NCI-H187 treated with DMSO at 0.1 percent for 48 hours (cell line): ENCODE measurements around the gene MAPT.
"Not testable (repeated sequence)": the region's sequence is repeated elsewhere in the genome, so short reads cannot be mapped to it uniquely, and the experiment has no call there.

Source experiments
- DNase-seq: peaks from one replicate; lab custom pipeline; 2025; lab: John Stamatoyannopoulos, UW

MAPT gene

DNA sequence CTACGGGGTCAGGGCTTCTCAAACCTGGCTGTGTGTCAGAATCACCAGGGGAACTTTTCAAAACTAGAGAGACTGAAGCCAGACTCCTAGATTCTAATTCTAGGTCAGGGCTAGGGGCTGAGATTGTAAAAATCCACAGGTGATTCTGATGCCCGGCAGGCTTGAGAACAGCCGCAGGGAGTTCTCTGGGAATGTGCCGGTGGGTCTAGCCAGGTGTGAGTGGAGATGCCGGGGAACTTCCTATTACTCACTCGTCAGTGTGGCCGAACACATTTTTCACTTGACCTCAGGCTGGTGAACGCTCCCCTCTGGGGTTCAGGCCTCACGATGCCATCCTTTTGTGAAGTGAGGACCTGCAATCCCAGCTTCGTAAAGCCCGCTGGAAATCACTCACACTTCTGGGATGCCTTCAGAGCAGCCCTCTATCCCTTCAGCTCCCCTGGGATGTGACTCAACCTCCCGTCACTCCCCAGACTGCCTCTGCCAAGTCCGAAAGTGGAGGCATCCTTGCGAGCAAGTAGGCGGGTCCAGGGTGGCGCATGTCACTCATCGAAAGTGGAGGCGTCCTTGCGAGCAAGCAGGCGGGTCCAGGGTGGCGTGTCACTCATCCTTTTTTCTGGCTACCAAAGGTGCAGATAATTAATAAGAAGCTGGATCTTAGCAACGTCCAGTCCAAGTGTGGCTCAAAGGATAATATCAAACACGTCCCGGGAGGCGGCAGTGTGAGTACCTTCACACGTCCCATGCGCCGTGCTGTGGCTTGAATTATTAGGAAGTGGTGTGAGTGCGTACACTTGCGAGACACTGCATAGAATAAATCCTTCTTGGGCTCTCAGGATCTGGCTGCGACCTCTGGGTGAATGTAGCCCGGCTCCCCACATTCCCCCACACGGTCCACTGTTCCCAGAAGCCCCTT lies 115.6 kb downstream of the MAPT start:
- no peak for DNase-seq

DNA sequence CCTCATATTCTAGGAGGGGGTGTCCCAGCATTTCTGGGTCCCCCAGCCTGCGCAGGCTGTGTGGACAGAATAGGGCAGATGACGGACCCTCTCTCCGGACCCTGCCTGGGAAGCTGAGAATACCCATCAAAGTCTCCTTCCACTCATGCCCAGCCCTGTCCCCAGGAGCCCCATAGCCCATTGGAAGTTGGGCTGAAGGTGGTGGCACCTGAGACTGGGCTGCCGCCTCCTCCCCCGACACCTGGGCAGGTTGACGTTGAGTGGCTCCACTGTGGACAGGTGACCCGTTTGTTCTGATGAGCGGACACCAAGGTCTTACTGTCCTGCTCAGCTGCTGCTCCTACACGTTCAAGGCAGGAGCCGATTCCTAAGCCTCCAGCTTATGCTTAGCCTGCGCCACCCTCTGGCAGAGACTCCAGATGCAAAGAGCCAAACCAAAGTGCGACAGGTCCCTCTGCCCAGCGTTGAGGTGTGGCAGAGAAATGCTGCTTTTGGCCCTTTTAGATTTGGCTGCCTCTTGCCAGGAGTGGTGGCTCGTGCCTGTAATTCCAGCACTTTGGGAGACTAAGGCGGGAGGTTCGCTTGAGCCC lies 116.3 kb downstream of the MAPT start:
- DNase-seq: no peak

DNA sequence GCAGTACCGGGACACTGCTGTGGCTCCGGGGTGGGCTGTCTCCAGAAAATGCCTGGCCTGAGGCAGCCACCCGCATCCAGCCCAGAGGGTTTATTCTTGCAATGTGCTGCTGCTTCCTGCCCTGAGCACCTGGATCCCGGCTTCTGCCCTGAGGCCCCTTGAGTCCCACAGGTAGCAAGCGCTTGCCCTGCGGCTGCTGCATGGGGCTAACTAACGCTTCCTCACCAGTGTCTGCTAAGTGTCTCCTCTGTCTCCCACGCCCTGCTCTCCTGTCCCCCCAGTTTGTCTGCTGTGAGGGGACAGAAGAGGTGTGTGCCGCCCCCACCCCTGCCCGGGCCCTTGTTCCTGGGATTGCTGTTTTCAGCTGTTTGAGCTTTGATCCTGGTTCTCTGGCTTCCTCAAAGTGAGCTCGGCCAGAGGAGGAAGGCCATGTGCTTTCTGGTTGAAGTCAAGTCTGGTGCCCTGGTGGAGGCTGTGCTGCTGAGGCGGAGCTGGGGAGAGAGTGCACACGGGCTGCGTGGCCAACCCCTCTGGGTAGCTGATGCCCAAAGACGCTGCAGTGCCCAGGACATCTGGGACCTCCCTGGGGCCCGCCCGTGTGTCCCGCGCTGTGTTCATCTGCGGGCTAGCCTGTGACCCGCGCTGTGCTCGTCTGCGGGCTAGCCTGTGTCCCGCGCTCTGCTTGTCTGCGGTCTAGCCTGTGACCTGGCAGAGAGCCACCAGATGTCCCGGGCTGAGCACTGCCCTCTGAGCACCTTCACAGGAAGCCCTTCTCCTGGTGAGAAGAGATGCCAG lies 117.6 kb downstream of the MAPT start:
- DNase-seq: no peak

DNA sequence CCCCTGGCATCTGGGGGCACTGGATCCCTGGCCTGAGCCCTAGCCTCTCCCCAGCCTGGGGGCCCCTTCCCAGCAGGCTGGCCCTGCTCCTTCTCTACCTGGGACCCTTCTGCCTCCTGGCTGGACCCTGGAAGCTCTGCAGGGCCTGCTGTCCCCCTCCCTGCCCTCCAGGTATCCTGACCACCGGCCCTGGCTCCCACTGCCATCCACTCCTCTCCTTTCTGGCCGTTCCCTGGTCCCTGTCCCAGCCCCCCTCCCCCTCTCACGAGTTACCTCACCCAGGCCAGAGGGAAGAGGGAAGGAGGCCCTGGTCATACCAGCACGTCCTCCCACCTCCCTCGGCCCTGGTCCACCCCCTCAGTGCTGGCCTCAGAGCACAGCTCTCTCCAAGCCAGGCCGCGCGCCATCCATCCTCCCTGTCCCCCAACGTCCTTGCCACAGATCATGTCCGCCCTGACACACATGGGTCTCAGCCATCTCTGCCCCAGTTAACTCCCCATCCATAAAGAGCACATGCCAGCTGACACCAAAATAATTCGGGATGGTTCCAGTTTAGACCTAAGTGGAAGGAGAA lies 118.2 kb downstream of the MAPT start:
- no peak for DNase-seq

DNA sequence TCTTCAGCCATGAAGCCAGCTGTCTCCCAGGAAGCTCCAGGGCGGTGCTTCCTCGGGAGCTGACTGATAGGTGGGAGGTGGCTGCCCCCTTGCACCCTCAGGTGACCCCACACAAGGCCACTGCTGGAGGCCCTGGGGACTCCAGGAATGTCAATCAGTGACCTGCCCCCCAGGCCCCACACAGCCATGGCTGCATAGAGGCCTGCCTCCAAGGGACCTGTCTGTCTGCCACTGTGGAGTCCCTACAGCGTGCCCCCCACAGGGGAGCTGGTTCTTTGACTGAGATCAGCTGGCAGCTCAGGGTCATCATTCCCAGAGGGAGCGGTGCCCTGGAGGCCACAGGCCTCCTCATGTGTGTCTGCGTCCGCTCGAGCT lies 118.8 kb downstream of the MAPT start:
- no peak for DNase-seq

DNA sequence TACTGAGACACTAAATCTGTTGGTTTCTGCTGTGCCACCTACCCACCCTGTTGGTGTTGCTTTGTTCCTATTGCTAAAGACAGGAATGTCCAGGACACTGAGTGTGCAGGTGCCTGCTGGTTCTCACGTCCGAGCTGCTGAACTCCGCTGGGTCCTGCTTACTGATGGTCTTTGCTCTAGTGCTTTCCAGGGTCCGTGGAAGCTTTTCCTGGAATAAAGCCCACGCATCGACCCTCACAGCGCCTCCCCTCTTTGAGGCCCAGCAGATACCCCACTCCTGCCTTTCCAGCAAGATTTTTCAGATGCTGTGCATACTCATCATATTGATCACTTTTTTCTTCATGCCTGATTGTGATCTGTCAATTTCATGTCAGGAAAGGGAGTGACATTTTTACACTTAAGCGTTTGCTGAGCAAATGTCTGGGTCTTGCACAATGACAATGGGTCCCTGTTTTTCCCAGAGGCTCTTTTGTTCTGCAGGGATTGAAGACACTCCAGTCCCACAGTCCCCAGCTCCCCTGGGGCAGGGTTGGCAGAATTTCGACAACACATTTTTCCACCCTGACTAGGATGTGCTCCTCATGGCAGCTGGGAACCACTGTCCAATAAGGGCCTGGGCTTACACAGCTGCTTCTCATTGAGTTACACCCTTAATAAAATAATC lies 119.3 kb downstream of the MAPT start:
- DNase-seq: no peak

DNA sequence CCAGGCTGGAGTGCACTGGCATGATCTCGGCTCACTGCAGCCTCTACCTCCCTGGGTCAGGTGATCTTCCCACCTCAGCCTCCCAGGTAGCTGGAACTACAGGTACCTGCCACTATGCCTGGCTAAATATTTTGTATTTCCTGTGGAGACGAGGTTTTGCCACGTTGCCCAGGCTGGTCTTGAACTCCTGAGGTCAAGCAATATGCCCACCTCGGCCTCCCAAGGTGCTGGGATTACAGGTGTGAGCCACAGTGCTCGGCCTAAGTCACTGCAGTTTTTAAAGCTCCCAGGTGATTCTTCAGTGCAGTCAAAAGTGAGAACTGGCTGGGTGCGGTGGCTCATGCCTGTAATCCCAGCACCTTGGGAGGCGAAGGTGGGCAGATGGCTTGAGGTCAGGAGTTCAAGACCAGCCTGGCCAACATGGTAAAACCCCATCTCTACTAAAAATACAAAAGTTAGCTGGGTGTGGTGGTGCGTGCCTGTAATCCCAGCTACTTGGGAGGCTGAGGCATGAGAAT lies 125.1 kb downstream of the MAPT start:
- DNase-seq: not testable (repeated sequence)

DNA sequence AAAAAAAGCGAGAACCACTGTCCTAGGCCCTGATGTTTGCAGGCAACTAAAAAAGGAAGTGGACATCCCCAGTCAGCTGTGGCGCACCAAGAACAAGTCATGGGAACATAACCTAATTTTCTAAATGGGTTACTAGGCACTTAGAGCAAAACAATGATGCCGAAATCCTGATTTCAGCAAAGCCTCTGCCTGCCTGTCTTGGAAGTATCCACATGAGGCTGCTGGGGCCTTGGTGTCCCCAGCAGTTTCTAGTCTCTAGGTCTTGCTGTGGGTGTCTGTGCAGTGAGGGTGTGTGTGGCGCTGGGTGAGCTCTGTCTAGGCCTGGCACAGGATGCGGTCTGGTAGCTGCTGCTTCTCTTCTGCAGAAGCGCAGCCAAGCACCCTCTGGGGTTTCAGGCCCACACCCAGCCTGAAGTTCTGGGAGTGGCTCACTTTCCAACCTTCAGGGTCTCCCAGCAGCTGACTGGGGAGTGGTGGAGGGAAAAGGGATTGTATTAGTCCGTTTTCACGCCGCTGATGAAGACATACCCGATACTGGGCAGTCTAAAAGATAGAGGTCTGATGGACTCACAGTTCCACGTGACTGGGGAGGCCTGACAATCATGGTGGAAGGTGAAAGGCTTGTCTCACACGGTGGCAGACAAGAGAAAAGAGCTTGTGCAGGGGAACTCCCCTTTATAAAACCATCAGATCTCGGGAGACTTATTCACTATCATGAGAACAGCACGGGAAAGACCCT lies 125.8 kb downstream of the MAPT start:
- no peak for DNase-seq

DNA sequence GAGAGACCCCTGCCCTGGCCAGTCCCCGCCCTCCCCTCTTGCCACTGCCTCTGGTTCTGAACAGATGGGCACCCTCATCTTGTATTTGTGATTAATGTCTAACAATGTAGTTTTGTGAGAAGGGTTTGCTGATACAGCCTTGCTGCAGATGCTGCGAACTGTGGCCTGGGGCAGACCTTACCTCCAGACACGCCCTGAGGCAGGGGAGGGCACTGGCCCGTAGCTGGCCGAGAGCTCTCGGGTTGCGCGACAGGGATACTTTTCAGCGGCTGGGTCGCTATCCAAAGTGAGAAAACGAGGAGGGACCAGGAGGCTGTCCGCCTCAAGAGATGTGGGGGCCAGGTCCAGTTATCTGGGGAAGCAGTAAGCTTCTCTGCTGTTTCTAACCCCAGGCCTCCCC lies 126.6 kb downstream of the MAPT start:
- DNase-seq: no peak

DNA sequence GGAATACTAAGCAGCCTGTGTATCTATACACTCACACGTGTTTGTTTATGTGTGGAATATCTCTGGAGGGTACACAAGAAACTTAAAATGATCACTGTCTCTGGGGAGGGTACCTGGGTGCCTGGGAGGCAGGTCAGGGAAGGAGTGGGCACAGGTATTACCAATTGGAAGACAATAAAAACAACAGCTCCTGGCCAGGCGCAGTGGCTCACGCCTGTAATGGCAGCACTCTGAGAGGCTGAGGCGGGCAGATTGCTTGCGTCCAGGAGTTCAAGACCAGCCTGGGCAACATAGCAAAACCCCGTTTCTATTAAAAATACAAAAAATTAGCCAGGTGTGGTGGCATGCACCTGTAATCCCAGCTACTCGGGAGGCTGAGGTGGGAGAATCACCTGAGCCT lies 129.0 kb downstream of the MAPT start:
- DNase-seq: not testable (repeated sequence)

DNA sequence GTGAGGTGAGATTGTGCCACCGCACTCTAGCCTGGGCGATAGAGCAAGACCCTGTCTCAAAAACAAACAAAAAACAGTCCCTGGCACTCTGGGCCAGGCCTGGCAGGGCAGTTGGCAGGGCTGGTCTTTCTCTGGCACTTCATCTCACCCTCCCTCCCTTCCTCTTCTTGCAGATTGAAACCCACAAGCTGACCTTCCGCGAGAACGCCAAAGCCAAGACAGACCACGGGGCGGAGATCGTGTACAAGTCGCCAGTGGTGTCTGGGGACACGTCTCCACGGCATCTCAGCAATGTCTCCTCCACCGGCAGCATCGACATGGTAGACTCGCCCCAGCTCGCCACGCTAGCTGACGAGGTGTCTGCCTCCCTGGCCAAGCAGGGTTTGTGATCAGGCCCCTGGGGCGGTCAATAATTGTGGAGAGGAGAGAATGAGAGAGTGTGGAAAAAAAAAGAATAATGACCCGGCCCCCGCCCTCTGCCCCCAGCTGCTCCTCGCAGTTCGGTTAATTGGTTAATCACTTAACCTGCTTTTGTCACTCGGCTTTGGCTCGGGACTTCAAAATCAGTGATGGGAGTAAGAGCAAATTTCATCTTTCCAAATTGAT lies 129.5 kb downstream of the MAPT start:
- DNase-seq: no peak

DNA sequence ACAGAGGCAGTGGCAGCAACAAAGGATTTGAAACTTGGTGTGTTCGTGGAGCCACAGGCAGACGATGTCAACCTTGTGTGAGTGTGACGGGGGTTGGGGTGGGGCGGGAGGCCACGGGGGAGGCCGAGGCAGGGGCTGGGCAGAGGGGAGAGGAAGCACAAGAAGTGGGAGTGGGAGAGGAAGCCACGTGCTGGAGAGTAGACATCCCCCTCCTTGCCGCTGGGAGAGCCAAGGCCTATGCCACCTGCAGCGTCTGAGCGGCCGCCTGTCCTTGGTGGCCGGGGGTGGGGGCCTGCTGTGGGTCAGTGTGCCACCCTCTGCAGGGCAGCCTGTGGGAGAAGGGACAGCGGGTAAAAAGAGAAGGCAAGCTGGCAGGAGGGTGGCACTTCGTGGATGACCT lies 130.2 kb downstream of the MAPT start:
- no peak for DNase-seq

DNA sequence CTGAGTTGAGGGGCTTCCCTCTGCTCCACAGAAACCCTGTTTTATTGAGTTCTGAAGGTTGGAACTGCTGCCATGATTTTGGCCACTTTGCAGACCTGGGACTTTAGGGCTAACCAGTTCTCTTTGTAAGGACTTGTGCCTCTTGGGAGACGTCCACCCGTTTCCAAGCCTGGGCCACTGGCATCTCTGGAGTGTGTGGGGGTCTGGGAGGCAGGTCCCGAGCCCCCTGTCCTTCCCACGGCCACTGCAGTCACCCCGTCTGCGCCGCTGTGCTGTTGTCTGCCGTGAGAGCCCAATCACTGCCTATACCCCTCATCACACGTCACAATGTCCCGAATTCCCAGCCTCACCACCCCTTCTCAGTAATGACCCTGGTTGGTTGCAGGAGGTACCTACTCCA lies 130.7 kb downstream of the MAPT start:
- DNase-seq: no peak

DNA sequence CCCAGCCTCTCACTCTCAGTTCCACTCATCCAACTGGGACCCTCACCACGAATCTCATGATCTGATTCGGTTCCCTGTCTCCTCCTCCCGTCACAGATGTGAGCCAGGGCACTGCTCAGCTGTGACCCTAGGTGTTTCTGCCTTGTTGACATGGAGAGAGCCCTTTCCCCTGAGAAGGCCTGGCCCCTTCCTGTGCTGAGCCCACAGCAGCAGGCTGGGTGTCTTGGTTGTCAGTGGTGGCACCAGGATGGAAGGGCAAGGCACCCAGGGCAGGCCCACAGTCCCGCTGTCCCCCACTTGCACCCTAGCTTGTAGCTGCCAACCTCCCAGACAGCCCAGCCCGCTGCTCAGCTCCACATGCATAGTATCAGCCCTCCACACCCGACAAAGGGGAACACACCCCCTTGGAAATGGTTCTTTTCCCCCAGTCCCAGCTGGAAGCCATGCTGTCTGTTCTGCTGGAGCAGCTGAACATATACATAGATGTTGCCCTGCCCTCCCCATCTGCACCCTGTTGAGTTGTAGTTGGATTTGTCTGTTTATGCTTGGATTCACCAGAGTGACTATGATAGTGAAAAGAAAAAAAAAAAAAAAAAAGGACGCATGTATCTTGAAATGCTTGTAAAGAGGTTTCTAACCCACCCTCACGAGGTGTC lies 131.3 kb downstream of the MAPT start:
- no peak for DNase-seq

DNA sequence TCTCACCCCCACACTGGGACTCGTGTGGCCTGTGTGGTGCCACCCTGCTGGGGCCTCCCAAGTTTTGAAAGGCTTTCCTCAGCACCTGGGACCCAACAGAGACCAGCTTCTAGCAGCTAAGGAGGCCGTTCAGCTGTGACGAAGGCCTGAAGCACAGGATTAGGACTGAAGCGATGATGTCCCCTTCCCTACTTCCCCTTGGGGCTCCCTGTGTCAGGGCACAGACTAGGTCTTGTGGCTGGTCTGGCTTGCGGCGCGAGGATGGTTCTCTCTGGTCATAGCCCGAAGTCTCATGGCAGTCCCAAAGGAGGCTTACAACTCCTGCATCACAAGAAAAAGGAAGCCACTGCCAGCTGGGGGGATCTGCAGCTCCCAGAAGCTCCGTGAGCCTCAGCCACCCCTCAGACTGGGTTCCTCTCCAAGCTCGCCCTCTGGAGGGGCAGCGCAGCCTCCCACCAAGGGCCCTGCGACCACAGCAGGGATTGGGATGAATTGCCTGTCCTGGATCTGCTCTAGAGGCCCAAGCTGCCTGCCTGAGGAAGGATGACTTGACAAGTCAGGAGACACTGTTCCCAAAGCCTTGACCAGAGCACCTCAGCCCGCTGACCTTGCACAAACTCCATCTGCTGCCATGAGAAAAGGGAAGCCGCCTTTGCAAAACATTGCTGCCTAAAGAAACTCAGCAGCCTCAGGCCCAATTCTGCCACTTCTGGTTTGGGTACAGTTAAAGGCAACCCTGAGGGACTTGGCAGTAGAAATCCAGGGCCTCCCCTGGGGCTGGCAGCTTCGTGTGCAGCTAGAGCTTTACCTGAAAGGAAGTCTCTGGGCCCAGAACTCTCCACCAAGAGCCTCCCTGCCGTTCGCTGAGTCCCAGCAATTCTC lies 132.1 kb downstream of the MAPT start:
- DNase-seq: no peak

DNA sequence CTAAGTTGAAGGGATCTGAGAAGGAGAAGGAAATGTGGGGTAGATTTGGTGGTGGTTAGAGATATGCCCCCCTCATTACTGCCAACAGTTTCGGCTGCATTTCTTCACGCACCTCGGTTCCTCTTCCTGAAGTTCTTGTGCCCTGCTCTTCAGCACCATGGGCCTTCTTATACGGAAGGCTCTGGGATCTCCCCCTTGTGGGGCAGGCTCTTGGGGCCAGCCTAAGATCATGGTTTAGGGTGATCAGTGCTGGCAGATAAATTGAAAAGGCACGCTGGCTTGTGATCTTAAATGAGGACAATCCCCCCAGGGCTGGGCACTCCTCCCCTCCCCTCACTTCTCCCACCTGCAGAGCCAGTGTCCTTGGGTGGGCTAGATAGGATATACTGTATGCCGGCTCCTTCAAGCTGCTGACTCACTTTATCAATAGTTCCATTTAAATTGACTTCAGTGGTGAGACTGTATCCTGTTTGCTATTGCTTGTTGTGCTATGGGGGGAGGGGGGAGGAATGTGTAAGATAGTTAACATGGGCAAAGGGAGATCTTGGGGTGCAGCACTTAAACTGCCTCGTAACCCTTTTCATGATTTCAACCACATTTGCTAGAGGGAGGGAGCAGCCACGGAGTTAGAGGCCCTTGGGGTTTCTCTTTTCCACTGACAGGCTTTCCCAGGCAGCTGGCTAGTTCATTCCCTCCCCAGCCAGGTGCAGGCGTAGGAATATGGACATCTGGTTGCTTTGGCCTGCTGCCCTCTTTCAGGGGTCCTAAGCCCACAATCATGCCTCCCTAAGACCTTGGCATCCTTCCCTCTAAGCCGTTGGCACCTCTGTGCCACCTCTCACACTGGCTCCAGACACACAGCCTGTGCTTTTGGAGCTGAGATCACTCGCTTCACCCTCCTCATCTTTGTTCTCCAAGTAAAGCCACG lies 133.0 kb downstream of the MAPT start:
- DNase-seq: no peak

DNA sequence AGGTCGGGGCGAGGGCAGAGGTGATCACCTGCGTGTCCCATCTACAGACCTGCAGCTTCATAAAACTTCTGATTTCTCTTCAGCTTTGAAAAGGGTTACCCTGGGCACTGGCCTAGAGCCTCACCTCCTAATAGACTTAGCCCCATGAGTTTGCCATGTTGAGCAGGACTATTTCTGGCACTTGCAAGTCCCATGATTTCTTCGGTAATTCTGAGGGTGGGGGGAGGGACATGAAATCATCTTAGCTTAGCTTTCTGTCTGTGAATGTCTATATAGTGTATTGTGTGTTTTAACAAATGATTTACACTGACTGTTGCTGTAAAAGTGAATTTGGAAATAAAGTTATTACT lies 133.6 kb downstream of the MAPT start:
- DNase-seq: no peak

DNA sequence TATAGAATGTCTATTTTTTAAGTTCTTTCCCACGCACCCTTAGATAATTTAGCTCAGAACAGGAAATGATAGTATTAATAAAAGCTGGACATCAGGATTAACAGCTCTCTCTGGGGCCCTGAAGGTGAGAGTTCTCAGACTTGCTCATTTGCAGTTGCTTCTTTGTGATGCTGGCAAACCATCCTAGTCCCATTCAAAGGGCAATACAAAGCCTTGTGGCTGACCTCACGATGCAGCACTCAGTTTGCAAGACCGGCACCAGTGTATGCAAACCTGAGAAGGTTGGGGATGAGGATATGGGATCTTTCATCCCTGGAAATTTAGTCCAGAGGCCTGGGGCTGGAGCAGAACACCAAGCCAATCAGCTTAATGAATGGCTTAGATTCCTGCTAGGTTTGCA lies 134.0 kb downstream of the MAPT start:
- DNase-seq: no peak
